Testis (tissue), 2 donors: Measurements from ENCODE around the gene PAK5.

Experiments used
- CTCF ChIP-seq, 3 experiments: fragments of 450-650 bp in 2 of 3; fragments of 200-600 bp in 1 of 3; sonication (generic) in 1 of 3; IDR thresholded peaks; one replicate each; pipeline ENCODE4 v1.5.1; 2016 to 2019; ENCODE audit warnings: antibody characterized with exemption in 3 of 3, mild to moderate bottlenecking in 2 of 3, moderate library complexity in 1 of 3
- POLR2A ChIP-seq: fragments of 450-650 bp; IDR thresholded peaks from one replicate; pipeline ENCODE4 v1.6.1; 2017; ENCODE audit warnings: antibody characterized with exemption, mild to moderate bottlenecking, moderate library complexity

- no peak for TF ChIP-seq CTCF (IDR thresholded peaks at IDR 0.05)
- TF ChIP-seq POLR2A, result no peak
These were observed 28.1 kb downstream of the PAK5 start for GRCh38 chr20:9810738-9811137.
